ENCODE data around the gene PTGR3. TPM values are rescaled to one million over a fixed set of nuclear protein-coding genes. Genes with fewer than 3 reads are reported as not detected.

PTGR3 gene
- total and polyA plus RNA-seq, 2 of the 8 experiments (the other 6 are each of a cell fraction or from before 2014, with no cell fraction given): 2.0 to 3.6 TPM

DNA sequence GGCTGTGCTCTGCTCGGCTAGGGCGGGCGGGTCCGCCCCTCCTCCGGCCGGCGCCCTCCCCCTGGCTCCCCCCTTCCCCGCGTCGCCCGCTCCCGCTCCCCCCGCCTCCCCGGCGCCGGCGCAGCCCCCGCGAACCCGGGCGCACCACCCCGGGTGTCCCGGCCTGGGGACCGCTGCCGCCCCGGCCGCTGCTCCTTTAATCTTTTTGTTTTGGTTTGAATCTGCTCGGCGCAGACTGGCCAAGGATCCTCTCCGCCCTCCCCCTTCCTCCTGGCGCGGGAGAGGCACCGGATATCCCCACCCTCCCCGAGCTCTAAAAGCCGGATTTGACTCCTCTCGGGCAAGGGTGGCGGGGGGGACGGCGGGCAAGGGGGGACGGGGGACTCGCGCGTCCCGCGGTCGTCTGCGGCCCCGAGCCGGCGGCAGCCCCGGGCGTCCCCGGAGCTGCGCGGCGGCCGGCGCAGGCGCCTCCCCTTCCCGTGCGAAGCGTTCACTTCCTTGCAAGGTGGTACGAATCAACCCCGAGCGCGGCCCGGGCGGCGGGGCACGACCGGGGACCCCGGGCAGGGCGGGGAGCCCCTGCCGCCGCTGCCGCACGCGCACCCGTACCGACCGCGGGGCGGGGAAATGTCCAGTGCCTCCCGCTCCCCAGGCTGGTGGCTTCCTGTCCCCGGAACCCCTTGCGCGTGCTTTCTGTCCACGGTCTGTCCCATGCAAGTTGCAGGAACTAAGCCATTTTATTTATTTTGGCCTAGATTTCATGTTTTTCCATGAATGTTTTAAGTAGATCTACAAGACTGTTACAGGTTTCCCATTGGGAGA, at the start of gene PTGR3 (continued):
- TF ChIP-seq SIX5 (IDR thresholded peaks at IDR 0.05; ENCODE audit: low read depth, low read length): no peak
- TF ChIP-seq SUZ12 (IDR thresholded peaks at IDR 0.05; ENCODE audit: low read length): peak; percentile 57; the same call in 1 of the 2 replicates
- no peak for TF ChIP-seq SP2 (IDR thresholded peaks at IDR 0.05; ENCODE audit: low read length)
- TF ChIP-seq TAF1 (IDR thresholded peaks at IDR 0.05; ENCODE audit: low read depth, low read length): 0 out of 2 replicates have a peak, but pooled peaks have one; percentile 10
- no peak for TF ChIP-seq CBX8 (IDR thresholded peaks at IDR 0.05; ENCODE audit: borderline replicate concordance, low read depth, low read length)
- TF ChIP-seq GTF2F1 (IDR thresholded peaks at IDR 0.05; ENCODE audit: borderline replicate concordance, low read depth, low read length): no peak
- TF ChIP-seq TCF12 (IDR thresholded peaks at IDR 0.05; ENCODE audit: low read depth, low read length): no peak
- TF ChIP-seq HDAC2 (IDR thresholded peaks at IDR 0.05; ENCODE audit: borderline replicate concordance in 1 of 2, low read depth in 2 of 2, low read length in 2 of 2): no peak
- TF ChIP-seq RNF2 (IDR thresholded peaks at IDR 0.05; ENCODE audit: borderline replicate concordance, low read depth, low read length, missing control alignments, poor library complexity, severe bottlenecking): peak; percentile 68
- no peak; the same call in 1 of the 2 replicates for TF ChIP-seq BACH1 (IDR thresholded peaks at IDR 0.05; ENCODE audit: low read length)
- no peak for TF ChIP-seq RXRA (IDR thresholded peaks at IDR 0.05; ENCODE audit: insufficient read depth, low read depth, low read length)
- no peak for TF ChIP-seq SRF (IDR thresholded peaks at IDR 0.05; ENCODE audit: low read depth, low read length)
- no peak for TF ChIP-seq SAP30 (IDR thresholded peaks at IDR 0.05; ENCODE audit: insufficient read depth, insufficient replicate concordance, low read length)
- no peak for TF ChIP-seq ZNF274 (IDR thresholded peaks at IDR 0.05; ENCODE audit: borderline replicate concordance, extremely low read depth, low read length)
- TF ChIP-seq ASH2L (IDR thresholded peaks at IDR 0.05; ENCODE audit: low read length): peak; percentile 19
- no peak for TF ChIP-seq BCL11A (IDR thresholded peaks at IDR 0.05; ENCODE audit: low read depth in 2 of 2, low read length in 2 of 2)
- no peak for TF ChIP-seq EP300 (IDR thresholded peaks at IDR 0.05; ENCODE audit: borderline replicate concordance in 1 of 2, low read depth in 2 of 2, low read length in 2 of 2)
- TF ChIP-seq GABPA (IDR thresholded peaks at IDR 0.05; ENCODE audit: borderline replicate concordance, insufficient read depth, low read length): no peak
- no peak for TF ChIP-seq CEBPB (IDR thresholded peaks at IDR 0.05; ENCODE audit: low read depth, low read length)
- TF ChIP-seq POLR2A (IDR thresholded peaks at IDR 0.05; ENCODE audit: control extremely low read depth in 1 of 2, low read depth in 2 of 2, low read length in 2 of 2): no peak
- no peak for TF ChIP-seq SP4 (IDR thresholded peaks at IDR 0.05; ENCODE audit: low read length)
- peak in 1 of 2 experiments; percentile 43; a peak in 1 of 4 replicates for TF ChIP-seq SIN3A (conservative IDR thresholded peaks at IDR 0.05 in 1 of 2, IDR thresholded peaks at IDR 0.05 in 1 of 2; ENCODE audit: low read depth in 1 of 2, low read length in 2 of 2)
- TF ChIP-seq, protein P1, sequence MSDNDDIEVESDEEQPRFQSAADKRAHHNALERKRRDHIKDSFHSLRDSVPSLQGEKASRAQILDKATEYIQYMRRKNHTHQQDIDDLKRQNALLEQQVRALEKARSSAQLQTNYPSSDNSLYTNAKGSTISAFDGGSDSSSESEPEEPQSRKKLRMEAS (IDR thresholded peaks at IDR 0.05): peak; percentile 13; the same call in 1 of the 2 replicates
- TF ChIP-seq YY1 (IDR thresholded peaks at IDR 0.05; ENCODE audit: low read depth, low read length): no peak

Measured in H1 (cell line).